IMR-90 (cell line): Measurements from ENCODE around the gene SERPINB1. TPM values are rescaled to one million over a fixed set of nuclear protein-coding genes. Genes with fewer than 3 reads are reported as not detected.

Source experiments
- ATAC-seq: fragments of 200-7000 bp; cut with Tn5 transposase; 2 replicates; pipeline ENCODE4 v1.9.1; 2020; ENCODE audit warnings: low read depth, mild to moderate bottlenecking, moderate library complexity
- BruUV-seq: library from RNA; stranded (reverse); fragments of 400-500 nt; replicated peaks from 2 replicates; lab custom pipeline; 2021; lab: Mats Ljungman, UMichigan
- CTCF ChIA-PET: fragments of 300-600 bp; formaldehyde crosslinking; extraction: SDS; loops from one replicate; lab custom pipeline; 2021; ENCODE audit warnings: antibody characterized with exemption; lab: Yijun Ruan, JAX
- POLR2A ChIA-PET: fragments of 300-600 bp; sonication (Branson Sonifier 250); formaldehyde crosslinking; loops from one replicate; lab custom pipeline; 2022; ENCODE audit warnings: antibody characterized with exemption; ENCODE audit not compliant: unreplicated experiment; lab: Charles Lee
- DNase-seq: peaks from one replicate; pipeline ENCODE4 v3.0.0; 2013
- H2AFZ ChIP-seq: replicated peaks from 2 replicates; pipeline ENCODE3; 2013; ENCODE audit warnings: low read length, mild to moderate bottlenecking; ENCODE audit not compliant: poor library complexity
- H2AK5ac ChIP-seq: 2 replicates; pipeline ENCODE4 v1.6.1; 2013; ENCODE audit warnings: low read depth, low read length, inconsistent platforms
- H2AK9ac ChIP-seq: replicated peaks from 2 replicates; pipeline ENCODE3; 2013; ENCODE audit warnings: mild to moderate bottlenecking, low read depth, low read length, moderate library complexity; ENCODE audit not compliant: poor library complexity
- H2BK120ac ChIP-seq: 2 replicates; pipeline ENCODE4 v1.6.1; 2013; ENCODE audit warnings: low read depth, low read length, inconsistent platforms
- H2BK15ac ChIP-seq: 3 replicates; pipeline ENCODE4 v1.6.1; 2013; ENCODE audit warnings: low read depth, low read length, inconsistent platforms
- H2BK20ac ChIP-seq: 2 replicates; pipeline ENCODE4 v1.6.1; 2013; ENCODE audit warnings: low read depth, mild to moderate bottlenecking, inconsistent platforms, low read length, moderate library complexity
- H2BK5ac ChIP-seq: 2 replicates; pipeline ENCODE4 v1.6.1; 2013; ENCODE audit warnings: mild to moderate bottlenecking, low read depth, low read length, inconsistent platforms; ENCODE audit not compliant: poor library complexity, severe bottlenecking
- H3K14ac ChIP-seq: replicated peaks from 2 replicates; pipeline ENCODE4 v1.6.1; 2013; ENCODE audit warnings: low read depth, low read length, inconsistent platforms
- H3K18ac ChIP-seq: 2 replicates; pipeline ENCODE4 v1.6.1; 2013; ENCODE audit warnings: low read depth, low read length, control low read depth
- H3K23ac ChIP-seq: 2 replicates; pipeline ENCODE4 v1.6.1; 2013; ENCODE audit warnings: low read depth, low read length, inconsistent platforms
- H3K27ac ChIP-seq: 2 replicates; pipeline ENCODE4 v1.5.1; 2013; ENCODE audit warnings: mild to moderate bottlenecking, control low read depth, low read length; ENCODE audit not compliant: insufficient read depth
- H3K27me3 ChIP-seq: 2 replicates; pipeline ENCODE4 v1.6.1; 2013; ENCODE audit warnings: low read length; ENCODE audit not compliant: control insufficient read depth, insufficient read depth
- H3K36me3 ChIP-seq: 2 replicates; pipeline ENCODE4 v1.6.1; 2013; ENCODE audit warnings: low read length, mixed read lengths; ENCODE audit not compliant: control insufficient read depth, insufficient read depth
- H3K4ac ChIP-seq: 2 replicates; pipeline ENCODE4 v1.6.1; 2013; ENCODE audit warnings: low read depth, low read length, inconsistent platforms
- H3K4me1 ChIP-seq: 2 replicates; pipeline ENCODE4 v1.6.1; 2013; ENCODE audit warnings: low read length, mixed read lengths; ENCODE audit not compliant: control insufficient read depth, insufficient read depth
- H3K4me2 ChIP-seq: 2 replicates; pipeline ENCODE4 v1.6.1; 2013; ENCODE audit warnings: low read depth, mild to moderate bottlenecking, control low read depth, low read length, moderate library complexity
- H3K4me3 ChIP-seq: 2 replicates; pipeline ENCODE4 v1.5.1; 2013; ENCODE audit warnings: low read depth, mild to moderate bottlenecking, control low read depth, low read length, moderate library complexity; ENCODE audit not compliant: insufficient read depth
- H3K56ac ChIP-seq: 2 replicates; pipeline ENCODE4 v1.6.1; 2013; ENCODE audit warnings: low read length, inconsistent platforms; ENCODE audit not compliant: insufficient read depth; ENCODE audit errors: extremely low read depth
- H3K79me1 ChIP-seq, 2 experiments: 2 replicates each; pipeline ENCODE4 v1.6.1; 2013; ENCODE audit warnings: low read length in 2 of 2, inconsistent platforms in 1 of 2, low read depth in 1 of 2
- H3K9ac ChIP-seq: 2 replicates; pipeline ENCODE4 v1.6.1; 2013; ENCODE audit warnings: low read depth, low read length, control low read depth
- H3K9me1 ChIP-seq: 2 replicates; pipeline ENCODE4 v1.6.1; 2013; ENCODE audit warnings: low read length, inconsistent platforms; ENCODE audit not compliant: insufficient read depth
- H3K9me3 ChIP-seq: 2 replicates; pipeline ENCODE4 v1.6.1; 2013; ENCODE audit warnings: low read length; ENCODE audit not compliant: control insufficient read depth, insufficient read depth
- H4K20me1 ChIP-seq: 2 replicates; pipeline ENCODE4 v1.6.1; 2013; ENCODE audit warnings: low read length, inconsistent platforms; ENCODE audit not compliant: insufficient read depth
- H4K5ac ChIP-seq: 2 replicates; pipeline ENCODE4 v1.6.1; 2013; ENCODE audit warnings: mild to moderate bottlenecking, low read depth, low read length, control low read depth
- H4K8ac ChIP-seq, 2 experiments: 2 replicates each; pipeline ENCODE4 v1.6.1; 2013; ENCODE audit warnings: low read depth in 2 of 2, low read length in 2 of 2, control low read depth in 1 of 2, inconsistent platforms in 1 of 2
- H4K91ac ChIP-seq: 2 replicates; pipeline ENCODE4 v1.6.1; 2013; ENCODE audit warnings: low read depth, low read length, inconsistent platforms; ENCODE audit not compliant: insufficient read depth
- BHLHE40 ChIP-seq: fragments of 150-350 bp; IDR thresholded peaks from 2 replicates; pipeline ENCODE4 v1.6.1; 2016; ENCODE audit warnings: mild to moderate bottlenecking, low read depth, low read length
- CEBPB ChIP-seq: IDR thresholded peaks from 2 replicates; pipeline ENCODE4 v1.6.1; 2012; ENCODE audit warnings: low read depth, low read length, improper control_type of control experiment
- CHD1 ChIP-seq: IDR thresholded peaks from 2 replicates; pipeline ENCODE4 v1.6.1; 2012; ENCODE audit warnings: low read depth, low read length, improper control_type of control experiment
- MAZ ChIP-seq: IDR thresholded peaks from 2 replicates; pipeline ENCODE4 v1.6.1; 2012; ENCODE audit warnings: low read depth, mild to moderate bottlenecking, low read length, improper control_type of control experiment, moderate library complexity, borderline replicate concordance
- MXI1 ChIP-seq: IDR thresholded peaks from 2 replicates; pipeline ENCODE4 v1.6.1; 2012; ENCODE audit warnings: low read depth, mild to moderate bottlenecking, low read length, moderate library complexity, borderline replicate concordance
- RFX5 ChIP-seq: IDR thresholded peaks from 2 replicates; pipeline ENCODE4 v1.8.0; 2012; ENCODE audit warnings: low read depth, mild to moderate bottlenecking, low read length, moderate library complexity
- SMC3 ChIP-seq: fragments of 150-350 bp; IDR thresholded peaks from 2 replicates; pipeline ENCODE4 v1.6.1; 2016; ENCODE audit warnings: low read depth, mild to moderate bottlenecking, antibody characterized with exemption, low read length, moderate library complexity
- WGBS, 2 experiments: methylation state at CpG; one replicate each; pipeline versions ENCODE4 v1.1.5 to v1.1.7; 2013; ENCODE audit warnings: missing lambda C conversion rate in 2 of 2; ENCODE audit not compliant: insufficient read length in 1 of 2; ENCODE audit errors: extremely low coverage in 2 of 2; 5-methylcytosine and 5-hydroxymethylcytosine counted together
- dilution Hi-C: fragments of 300-500 bp; cut with HindIII; formaldehyde crosslinking; loops from one replicate; pipeline ENCODE4 v1.14.3; 2018; ENCODE audit warnings: low sequenced_read_pairs; ENCODE audit not compliant: unreplicated experiment
- in situ Hi-C: fragments of 300-500 bp; cut with MboI; formaldehyde crosslinking; loops from 3 replicates; pipeline ENCODE4 v1.14.3; 2019; ENCODE audit warnings: low sequenced_read_pairs, inconsistent platforms, mixed read lengths
- intact Hi-C: fragments of 100-400 bp; cut with micrococcal nuclease; formaldehyde crosslinking; loops from 2 replicates; pipeline ENCODE4 v1.10.0; 2022
- polyA plus RNA-seq, 3 experiments: library from polyadenylated mRNA; depleted of rRNA; stranded (reverse); fragments of >200 nt; gene quantifications; 2 replicates each; pipeline ENCODE4 v1.2.3, GENCODE V29; 2012; ENCODE audit warnings: low replicate concordance in 1 of 3
- total RNA-seq: library from RNA; depleted of rRNA; stranded (reverse); fragments of >200 nt; gene quantifications from 2 replicates; pipeline ENCODE4 v1.2.3, GENCODE V29; 2012

The SERPINB1 gene
- total and polyA plus RNA-seq, 2 of the 4 experiments (the other 2 are of a cell fraction) = 6.1 to 9.1 TPM

DNA sequence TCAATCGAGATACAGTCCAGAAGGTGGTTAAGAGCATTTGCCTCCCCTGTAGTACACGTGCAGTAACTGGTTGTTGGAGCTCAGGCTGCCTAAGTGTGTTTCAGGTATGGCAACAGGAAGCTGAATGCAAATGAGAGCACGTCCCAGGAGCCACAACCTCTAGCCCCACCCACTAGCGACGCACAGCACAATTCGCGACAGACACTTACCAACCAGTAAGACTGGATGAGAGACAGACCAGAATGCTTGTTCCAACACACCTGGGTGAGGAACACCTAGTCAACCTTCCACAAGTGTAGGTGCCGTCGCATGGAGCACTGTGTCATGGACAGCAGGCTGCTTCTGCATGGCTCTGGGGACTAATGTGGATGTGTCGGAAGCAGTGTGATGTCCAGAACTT lies 7.2 kb upstream of the SERPINB1 start:
- Histone ChIP-seq H3K4me1 (peaks cover 20% of the 10 kb centered on the region), H3K27me3 (no peaks in the 10 kb centered on the region), H2BK20ac (peak overlapping the region; percentile 61), H2BK120ac (peak overlapping the region; percentile 58), H3K14ac (0 out of 2 replicates have a peak overlapping the region, but pooled peaks have one; percentile 52), H2BK15ac (peak overlapping the region; percentile 82; the same call in 2 of the 3 replicates), H3K9me1 (peaks cover 23% of the 10 kb centered on the region), H3K27ac (no peak overlapping the region), H3K4ac (peak overlapping the region; percentile 76), H3K18ac (peak overlapping the region; percentile 44; the same call in 1 of the 2 replicates), H4K8ac (no peak overlapping the region), H3K23ac (no peak overlapping the region), H3K9ac (no peak overlapping the region), H4K5ac (peak overlapping the region; percentile 2; the same call in 1 of the 2 replicates), H2AFZ (no peak overlapping the region), H3K4me3 (no peak overlapping the region), H2AK9ac (no peak overlapping the region), H3K4me2 (no peak overlapping the region), H2AK5ac (peak overlapping the region; percentile 94), H4K91ac (peak overlapping the region; percentile 54; the same call in 1 of the 2 replicates), H3K9me3 (no peaks in the 10 kb centered on the region), H3K36me3 (no peaks in the 10 kb centered on the region), H3K56ac (no peak overlapping the region), H3K79me1 (peaks cover 0 to 20% of the 10 kb centered on the region in 2 experiments; a peak in 2 of 4 replicates), H2BK5ac (no peak overlapping the region), H4K20me1 (no peaks in the 10 kb centered on the region)
- dilution Hi-C loops = no loop called here
- WGBS, 2 experiments = 90% methylated on average over 2 of the region's 10 CpGs; no CpG with 5 or more reads in 1 of the 2 experiments
- ChIA-PET CTCF (no interaction called here), POLR2A (no interaction called here)
- BruUV-seq = no TSS peak
- in situ Hi-C loops = loop anchor here (10.0 kb wide), 1 partner anchor 206 kb away; no protein-coding TSS in a partner anchor
- ATAC-seq (no peak), DNase-seq (no peak)
- TF ChIP-seq SMC3 (no peak), CHD1 (no peak), CEBPB (no peak), MXI1 (no peak), RFX5 (no peak), MAZ (no peak), BHLHE40 (no peak)
- intact Hi-C loops = no loop called here
